ENCODE measurements around the gene PHACTR1. TPM values are rescaled to one million over a fixed set of nuclear protein-coding genes. Genes with fewer than 3 reads are reported as not detected.

The PHACTR1 gene
- total RNA-seq, 1 donor, result 0.43 TPM

DNA sequence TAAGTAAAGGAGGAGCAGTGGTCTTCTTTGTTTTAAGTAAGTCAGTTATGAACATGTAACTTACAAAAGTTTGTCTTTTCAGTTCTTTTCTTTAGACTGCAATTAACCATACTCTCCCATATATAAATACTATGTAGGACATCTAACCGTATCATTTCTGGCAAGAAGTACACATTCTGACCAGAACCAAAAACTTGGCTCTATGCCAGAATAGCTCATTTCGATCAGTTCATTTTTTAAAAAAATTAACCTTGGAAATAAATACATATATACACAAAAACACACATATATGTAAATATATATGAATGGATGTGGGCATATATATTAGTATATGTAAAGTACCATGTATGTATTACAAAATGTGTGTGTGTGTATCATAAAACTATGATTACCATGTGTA is 145.0 kb downstream of the PHACTR1 start:
- H3K4me3 ChIP-seq (ENCODE audit: low read depth, low read length), result no peak overlapping the region
- TF ChIP-seq, protein P1, sequence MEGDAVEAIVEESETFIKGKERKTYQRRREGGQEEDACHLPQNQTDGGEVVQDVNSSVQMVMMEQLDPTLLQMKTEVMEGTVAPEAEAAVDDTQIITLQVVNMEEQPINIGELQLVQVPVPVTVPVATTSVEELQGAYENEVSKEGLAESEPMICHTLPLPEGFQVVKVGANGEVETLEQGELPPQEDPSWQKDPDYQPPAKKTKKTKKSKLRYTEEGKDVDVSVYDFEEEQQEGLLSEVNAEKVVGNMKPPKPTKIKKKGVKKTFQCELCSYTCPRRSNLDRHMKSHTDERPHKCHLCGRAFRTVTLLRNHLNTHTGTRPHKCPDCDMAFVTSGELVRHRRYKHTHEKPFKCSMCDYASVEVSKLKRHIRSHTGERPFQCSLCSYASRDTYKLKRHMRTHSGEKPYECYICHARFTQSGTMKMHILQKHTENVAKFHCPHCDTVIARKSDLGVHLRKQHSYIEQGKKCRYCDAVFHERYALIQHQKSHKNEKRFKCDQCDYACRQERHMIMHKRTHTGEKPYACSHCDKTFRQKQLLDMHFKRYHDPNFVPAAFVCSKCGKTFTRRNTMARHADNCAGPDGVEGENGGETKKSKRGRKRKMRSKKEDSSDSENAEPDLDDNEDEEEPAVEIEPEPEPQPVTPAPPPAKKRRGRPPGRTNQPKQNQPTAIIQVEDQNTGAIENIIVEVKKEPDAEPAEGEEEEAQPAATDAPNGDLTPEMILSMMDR (IDR thresholded peaks at IDR 0.05; ENCODE audit: insufficient read depth, low read depth, low read length), result no peak
- DNase-seq (ENCODE audit: low read depth), result no peak

- TF ChIP-seq, protein P1 (IDR thresholded peaks at IDR 0.05; ENCODE audit: insufficient read depth, low read depth, low read length), result no peak
- no peak for DNase-seq (ENCODE audit: low read depth)
- H3K4me3 ChIP-seq (ENCODE audit: low read depth, low read length), result no peak overlapping the region
Measured at GRCh38 chr6:12865117-12865516, 148.6 kb downstream of the PHACTR1 start.

DNA sequence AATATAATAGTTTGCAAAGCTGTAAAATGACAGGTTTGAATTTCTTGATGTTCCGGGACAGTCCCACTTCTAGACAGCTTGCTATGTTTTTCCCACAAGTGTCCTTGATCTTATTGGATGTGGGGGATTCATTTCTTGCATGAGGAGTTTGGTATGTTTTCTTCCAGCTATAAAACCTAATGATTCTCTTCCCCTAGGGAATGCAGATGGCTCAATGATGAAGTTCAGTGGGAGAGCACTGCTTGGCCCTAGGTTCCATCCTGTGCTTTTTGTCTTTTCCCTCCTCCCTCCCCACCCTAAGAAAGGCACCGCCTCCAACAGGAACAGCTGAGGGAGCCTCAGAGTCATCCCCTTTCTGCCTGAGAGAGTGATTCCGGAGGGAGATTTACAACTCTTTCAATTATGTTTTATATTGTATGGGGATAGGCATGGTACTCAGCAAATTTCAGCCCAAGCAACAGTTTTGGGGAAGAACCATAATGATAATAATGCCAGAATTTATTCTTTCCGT is 149.2 kb downstream of the PHACTR1 start:
- no peak for DNase-seq (ENCODE audit: low read depth)
- no peak overlapping the region for H3K4me3 ChIP-seq (ENCODE audit: low read depth, low read length)
- TF ChIP-seq, protein P1 (IDR thresholded peaks at IDR 0.05; ENCODE audit: insufficient read depth, low read depth, low read length), result no peak

DNA sequence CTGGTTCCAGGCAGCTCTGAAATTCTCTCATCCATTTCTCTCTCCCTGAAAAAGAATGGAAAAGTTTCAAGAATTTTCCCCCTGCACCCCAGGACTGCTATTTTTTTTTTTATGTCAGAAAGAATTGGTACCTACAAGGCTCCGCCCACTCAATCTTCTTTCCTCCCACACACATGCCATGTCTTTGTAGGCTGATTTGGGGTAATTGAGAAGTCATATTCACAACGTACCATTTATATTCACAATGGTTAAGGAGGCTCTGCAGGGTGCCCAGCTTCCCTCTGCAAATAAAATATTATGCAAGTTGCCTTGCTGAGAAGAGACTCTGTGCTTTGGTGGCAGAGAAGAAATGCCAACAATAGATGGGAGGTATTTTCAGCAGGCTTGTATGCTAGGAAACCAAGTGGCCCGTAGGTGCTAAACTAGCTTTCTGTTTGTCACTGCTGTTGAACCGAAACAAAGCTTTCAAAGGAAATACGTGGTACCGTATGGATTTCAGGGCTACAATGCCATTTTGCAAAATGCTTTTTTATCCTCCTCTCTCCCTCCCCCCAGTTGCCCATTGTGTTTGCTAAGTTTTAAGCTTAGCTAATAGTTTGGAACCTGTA is 150.0 kb downstream of the PHACTR1 start:
- H3K4me3 ChIP-seq (ENCODE audit: low read depth, low read length), result no peak overlapping the region
- DNase-seq (ENCODE audit: low read depth), result no peak
- TF ChIP-seq, protein P1 (IDR thresholded peaks at IDR 0.05; ENCODE audit: insufficient read depth, low read depth, low read length), result no peak

DNA sequence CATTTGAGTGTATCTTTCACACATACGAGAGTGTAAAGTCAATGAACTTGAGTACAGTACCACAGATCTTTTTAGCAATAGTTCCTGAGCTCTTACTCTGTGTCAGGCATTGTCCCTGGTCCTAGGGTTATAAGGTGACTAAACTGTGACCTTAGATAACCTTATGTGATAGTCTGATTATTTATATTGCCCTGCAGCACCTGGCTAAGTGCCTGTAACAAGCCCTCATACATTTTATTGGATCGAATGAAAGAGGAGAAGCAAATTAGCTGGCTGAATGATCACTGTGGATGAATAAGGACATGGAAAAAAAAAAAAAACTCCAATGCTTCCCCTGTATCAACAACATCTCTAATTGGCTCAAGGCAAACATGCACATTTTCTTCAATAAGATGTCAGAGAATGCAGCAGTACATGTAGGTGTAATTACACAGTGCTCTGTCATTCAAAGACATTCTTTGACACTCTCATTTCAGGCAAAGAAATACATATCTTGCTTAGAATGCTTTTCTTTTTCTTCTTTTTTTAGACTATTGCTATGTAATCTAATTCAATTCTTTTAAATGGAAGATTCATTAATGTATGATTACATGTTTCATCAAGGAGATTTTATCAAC is 153.4 kb downstream of the PHACTR1 start:
- TF ChIP-seq, protein P1 (IDR thresholded peaks at IDR 0.05; ENCODE audit: insufficient read depth, low read depth, low read length), result no peak
- H3K4me3 ChIP-seq (ENCODE audit: low read depth, low read length), result no peak overlapping the region
- DNase-seq (ENCODE audit: low read depth), result no peak

- TF ChIP-seq, protein P1 (IDR thresholded peaks at IDR 0.05; ENCODE audit: insufficient read depth, low read depth, low read length), result no peak
- no peak overlapping the region for H3K4me3 ChIP-seq (ENCODE audit: low read depth, low read length)
- no peak for DNase-seq (ENCODE audit: low read depth)
Measured at GRCh38 chr6:12873691-12874090, 157.1 kb downstream of the PHACTR1 start.
